Measurements from ENCODE around the gene RPH3AL.
"Not testable (repeated sequence)": the region's sequence is repeated elsewhere in the genome, so short reads cannot be mapped to it uniquely, and the experiment has no call there.

Gene RPH3AL

DNA sequence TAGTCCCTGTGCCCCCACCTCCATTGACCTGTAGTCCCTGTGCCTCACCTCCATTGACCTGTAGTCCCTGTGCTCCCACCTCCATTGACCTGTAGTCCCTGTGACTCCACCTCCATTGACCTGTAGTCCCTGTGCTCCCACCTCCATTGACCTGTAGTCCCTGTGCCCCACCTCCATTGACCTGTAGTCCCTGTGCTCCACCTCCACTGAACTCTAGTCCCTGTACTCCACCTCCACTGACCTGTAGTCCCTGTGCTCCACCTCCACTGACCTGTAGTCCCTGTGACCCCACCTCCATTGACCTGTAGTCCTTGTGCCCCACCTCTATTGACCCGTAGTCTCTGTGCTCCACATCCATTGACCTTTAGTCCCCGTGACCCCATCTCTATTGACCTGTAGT lies 37.2 kb downstream of the RPH3AL start:
- DNase-seq: not testable (repeated sequence)

DNA sequence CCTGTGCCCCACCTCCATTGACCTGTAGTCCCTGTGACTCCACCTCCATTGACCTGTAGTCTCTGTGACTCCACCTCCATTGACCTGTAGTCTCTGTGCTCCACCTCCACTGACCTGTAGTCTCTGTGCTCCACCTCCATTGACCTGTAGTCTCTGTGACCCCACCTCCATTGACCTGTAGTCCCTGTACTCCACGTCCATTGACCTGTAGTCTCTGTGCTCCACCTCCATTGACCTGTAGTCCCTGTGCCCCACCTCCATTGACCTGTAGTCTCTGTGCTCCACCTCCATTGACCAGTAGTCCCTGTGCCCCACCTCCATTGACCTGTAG lies 38.0 kb downstream of the RPH3AL start:
- DNase-seq: not testable (repeated sequence)

DNA sequence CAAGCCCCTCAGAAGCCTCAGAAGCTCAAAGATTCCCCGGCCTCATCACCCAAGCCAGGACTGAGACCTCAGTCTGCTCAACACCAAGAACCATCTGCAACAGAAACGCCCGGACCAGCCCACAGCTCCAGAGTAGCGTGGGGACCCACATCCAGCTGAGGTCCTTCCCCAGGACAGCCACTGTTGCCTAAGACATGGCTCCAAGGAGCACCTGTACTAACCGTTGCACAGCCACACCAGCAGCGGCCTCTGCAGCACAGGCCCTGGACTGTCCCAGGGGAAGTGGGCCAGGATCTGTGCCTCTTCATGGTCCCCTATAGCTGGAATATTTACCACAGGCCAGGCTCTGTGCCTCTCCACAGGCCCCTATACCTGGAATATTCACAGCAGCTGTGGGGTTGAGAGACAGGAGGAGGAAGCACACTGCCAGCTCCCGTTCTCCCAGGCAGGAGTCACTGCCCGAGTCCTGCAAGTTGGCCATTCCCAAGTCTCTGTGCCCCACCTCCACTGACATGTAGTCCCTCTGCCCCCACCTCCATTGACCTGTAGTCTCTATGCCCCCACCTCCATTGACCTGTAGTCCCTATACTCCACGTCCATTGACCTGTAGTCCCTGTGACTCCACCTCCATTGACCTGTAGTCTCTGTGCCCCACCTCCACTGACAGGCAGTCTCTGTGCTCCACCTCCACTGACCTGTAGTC lies 38.5 kb downstream of the RPH3AL start:
- DNase-seq: no peak

DNA sequence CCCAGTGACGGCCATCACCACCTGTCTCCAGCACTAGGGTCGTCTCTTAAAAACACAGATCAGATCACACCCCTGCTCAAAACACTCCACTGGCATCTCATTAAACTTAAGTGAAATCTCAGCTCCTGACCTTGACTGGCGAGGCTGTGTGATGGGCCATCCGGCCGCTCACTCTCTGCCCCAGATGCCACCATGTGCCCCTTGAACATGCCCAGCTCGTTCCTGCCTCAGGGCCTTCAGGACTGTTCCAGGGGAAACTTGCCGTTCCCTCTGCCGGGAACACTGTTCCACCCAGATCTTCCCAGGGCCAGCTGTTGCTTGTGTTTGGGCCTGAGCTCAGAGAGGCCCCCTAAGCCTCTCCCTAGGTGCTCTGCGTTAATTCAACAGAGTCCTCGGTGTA lies 39.4 kb downstream of the RPH3AL start:
- DNase-seq: no peak

DNA sequence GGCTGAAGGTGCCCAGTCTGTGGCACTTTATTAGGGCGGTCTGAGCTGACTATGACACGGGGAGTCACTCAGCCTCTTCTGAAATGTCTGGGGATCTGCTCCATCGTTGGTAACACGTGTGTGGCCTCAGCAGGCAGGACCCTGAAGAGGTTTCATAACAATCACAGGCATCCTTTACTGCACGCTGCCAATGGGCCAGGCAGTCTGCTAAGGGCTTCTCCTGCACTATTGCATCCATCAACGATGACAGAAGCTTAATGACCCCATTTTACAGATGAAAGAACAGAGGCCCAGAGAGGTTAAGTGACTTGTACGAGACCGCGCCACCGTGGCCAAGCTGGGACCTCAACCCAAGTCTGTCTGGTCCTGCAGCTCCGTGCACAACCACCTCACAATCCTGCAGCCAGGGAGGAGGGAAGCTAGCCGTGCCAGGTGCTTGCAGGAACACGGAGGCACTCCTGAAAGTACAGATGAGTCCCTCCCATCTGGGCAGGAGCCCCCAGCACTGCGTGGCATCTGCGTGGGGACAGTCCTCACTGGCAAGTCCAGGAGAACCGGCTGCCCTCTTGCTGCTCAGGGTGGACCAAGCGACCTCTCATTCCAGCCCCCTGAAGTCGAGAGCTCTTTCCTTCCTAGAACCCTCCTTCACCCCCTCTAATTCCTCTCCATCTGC lies 40.0 kb downstream of the RPH3AL start:
- no peak for DNase-seq

- DNase-seq: no peak
These were observed 41.4 kb downstream of the RPH3AL start for GRCh38 chr17:311119-311782.

GRCh38 chr17:310111-311010 lies 42.2 kb downstream of the RPH3AL start:
- no peak for DNase-seq

- DNase-seq: no peak
These were observed 43.2 kb downstream of the RPH3AL start for GRCh38 chr17:309361-309888.

DNA sequence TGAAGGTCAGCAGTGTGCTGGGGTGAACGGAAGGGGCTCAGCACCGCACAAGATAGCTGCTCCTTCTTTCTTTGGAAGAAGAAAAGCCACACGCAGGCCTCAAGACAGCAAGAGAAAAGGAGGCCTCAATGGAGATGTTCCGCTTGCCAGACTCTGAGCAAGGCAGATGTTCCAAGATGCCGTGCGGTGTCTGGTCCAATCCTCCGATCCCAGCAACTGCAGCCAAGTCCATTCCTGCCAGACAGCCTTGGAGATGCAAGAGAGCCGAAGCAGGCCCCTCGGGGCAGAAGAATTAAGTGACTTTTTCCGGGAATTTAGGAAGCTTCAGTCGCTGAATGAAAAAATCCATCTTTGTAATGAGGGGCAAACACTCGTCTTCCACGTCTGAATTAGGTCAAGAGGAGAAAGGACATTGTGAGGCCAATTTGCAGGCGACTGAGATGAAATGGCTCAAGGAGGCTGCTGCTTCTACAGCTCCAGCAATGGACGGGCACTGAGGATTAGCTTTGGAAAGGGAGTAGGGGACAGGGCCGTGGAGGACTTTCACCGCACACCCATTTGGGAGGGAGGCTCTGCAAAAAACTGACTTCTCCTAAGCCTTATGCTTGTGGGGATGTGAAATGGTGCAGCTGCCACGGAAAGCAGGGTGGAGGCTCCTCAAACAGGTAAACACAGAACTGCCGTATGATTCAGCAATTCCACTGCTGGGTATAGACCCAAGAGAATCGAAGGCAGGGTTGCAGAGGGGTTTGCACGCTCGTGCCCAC lies 44.7 kb downstream of the RPH3AL start:
- no peak for DNase-seq

GRCh38 chr17:307295-307691 lies 45.3 kb downstream of the RPH3AL start:
- DNase-seq: no peak

DNA sequence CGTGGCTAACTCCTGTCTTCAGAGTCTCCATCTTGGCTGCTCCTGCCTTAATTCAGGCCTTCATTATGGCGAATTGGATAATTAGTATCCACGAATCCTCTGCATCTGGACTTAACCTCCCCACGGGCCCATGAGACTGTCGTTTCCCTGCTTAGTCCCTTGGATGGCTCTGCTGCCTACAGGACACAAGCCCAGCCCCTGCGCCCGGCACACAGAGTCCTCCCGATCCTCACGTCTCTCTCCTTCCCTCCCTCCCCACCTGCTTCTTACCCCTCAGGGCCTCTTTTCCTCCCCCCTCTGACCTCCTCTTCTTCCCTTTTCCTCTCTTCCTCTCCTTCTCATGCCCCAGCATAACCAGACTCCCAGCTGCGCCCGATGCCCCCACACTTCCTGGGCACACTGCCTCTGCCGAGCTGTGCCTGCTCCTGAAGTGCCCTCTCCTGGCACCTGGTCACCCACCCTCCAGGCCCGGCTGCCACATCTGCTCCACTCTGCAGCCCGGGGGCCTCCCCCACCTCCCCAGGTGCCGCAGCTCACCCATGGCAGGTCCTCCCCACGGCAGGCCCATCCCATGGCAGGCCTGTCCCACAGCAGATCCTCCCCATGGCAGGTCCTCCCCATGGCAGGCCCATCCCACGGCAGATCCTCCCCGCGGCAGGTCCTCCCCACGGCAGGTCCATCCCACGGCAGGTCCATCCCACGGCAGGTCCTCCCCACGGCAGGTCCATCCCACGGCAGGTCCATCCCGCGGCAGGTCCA lies 45.9 kb downstream of the RPH3AL start:
- DNase-seq: no peak

DNA sequence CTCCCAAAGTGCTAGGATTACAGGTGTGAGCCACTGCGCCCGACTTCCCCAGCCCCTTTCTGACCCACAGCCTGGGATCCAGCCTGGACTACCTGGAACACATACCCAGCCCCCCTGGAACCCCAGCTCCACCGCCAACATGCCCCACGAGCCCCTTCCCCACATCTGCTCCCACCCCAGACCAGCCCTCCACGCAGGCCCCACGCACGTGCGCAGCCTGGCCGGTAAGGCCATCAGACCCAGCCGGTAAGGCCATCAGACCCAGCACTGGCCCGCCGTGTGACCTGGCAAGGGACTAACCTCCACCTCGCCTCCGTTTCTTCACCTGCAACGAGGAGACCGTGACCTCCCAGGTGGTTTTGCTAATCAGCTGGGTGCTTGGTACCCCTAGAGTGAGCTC lies 46.5 kb downstream of the RPH3AL start:
- no peak for DNase-seq

DNA sequence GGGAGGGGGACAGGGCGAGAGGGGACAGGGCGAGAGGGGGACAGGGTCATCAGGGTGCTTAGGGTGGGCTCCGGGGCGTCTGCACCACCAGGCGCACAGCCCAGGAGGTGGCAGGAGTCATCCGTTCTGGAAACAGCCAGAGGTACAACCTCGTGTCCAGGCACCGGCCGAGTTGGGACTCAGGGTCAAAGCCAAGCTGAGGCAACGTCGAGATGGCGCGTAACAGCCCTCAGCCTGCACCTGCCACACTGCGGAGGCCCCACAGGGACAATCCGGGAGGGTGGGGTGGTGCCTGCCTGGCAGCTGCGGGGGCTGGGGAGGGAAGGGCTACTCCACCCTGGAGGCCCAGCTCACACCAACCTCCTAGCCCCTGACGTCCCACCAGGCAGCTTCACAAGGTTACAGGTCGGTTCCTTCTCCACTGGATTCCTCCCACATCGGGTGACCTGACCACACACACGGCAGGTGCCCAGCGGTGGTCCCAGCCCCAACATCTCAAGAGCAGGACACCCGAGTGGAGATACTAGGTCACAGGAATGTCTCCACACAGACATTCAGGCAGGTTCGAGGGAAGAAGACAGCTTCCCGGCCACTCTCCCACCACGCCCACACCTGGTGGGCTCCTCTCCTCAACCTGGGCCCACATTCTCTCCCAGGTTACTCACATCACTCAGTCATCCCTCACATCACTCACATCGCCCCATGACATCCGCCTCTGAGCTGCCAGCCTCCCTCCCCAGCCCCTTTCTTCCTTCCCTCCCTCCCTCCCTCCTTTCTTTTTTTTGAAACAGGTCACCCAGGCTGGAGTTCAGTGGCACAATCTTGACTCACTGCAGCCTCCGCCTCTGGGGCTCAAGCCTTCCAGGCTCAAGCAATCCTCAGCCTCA lies 47.3 kb downstream of the RPH3AL start:
- DNase-seq: no peak

GRCh38 chr17:304461-304860 lies 48.1 kb downstream of the RPH3AL start:
- DNase-seq: no peak

GRCh38 chr17:303168-303567 lies 49.4 kb downstream of the RPH3AL start:
- DNase-seq: no peak

- no peak for DNase-seq
These were observed 50.3 kb downstream of the RPH3AL start for GRCh38 chr17:302300-302698.

DNA sequence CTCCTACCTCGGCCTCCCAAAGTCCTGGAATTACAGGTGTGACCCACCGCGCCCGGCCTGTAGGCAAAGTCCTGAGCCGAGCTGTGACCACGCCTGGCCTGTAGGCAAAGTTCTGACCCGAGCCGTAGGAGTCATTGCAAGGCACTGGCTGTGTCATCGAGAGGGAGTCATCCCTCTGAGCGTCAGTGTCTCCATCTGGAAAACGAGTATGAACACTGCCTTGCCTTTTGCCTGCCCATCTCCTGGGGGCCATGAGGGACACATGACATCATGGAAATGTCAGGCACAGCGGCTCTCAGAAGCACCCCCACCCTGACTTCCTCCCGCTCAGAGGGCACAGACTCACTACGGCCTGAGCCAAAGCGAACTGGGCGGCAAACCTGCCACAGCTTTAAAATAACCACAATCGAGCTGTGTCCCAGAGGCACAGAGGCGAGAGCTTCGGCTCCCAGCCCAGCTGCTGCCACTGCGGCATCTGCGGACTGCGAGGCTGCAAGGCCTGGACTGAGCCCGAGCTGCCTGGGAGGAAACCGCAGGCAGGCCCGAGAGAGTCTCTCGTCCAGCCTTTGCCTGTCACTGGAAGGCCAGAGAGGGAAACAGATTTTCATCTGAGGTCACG lies 50.8 kb downstream of the RPH3AL start:
- DNase-seq: no peak

GRCh38 chr17:300881-301280 lies 51.7 kb downstream of the RPH3AL start:
- DNase-seq: no peak

- no peak for DNase-seq
These were observed 53.1 kb downstream of the RPH3AL start for GRCh38 chr17:299546-299945.
